HepG2 (cell line): Measurements from ENCODE around the gene SPTBN4.

Source experiments
- CTCF ChIP-seq: sonication (generic); formaldehyde crosslinking; IDR thresholded peaks from 2 replicates; pipeline ENCODE4 v1.5.0; 2020; ENCODE audit warnings: mild to moderate bottlenecking, missing genetic modification reagents, moderate library complexity
- MAFG ChIP-seq: sonication (generic); formaldehyde crosslinking; IDR thresholded peaks from 2 replicates; pipeline ENCODE4 v1.5.1; 2020; ENCODE audit warnings: mild to moderate bottlenecking, missing genetic modification reagents
- TCF7 ChIP-seq: sonication (generic); IDR thresholded peaks from 2 replicates; pipeline ENCODE4 v1.6.1; 2016; ENCODE audit warnings: antibody characterized with exemption, low read depth
- ZBTB8A ChIP-seq: sonication (generic); formaldehyde crosslinking; IDR thresholded peaks from 2 replicates; pipeline ENCODE4 v1.4.0; 2020; ENCODE audit warnings: mild to moderate bottlenecking, low read depth, missing genetic modification reagents, borderline replicate concordance

GRCh38 chr19:40523322-40524047, 56.7 kb downstream of the SPTBN4 start:
- peak; percentile 39; the same call in 1 of the 2 replicates for TF ChIP-seq MAFG (CRISPR knock-in tag)
- TF ChIP-seq CTCF = peak; percentile 91
- TF ChIP-seq TCF7 = no peak
- TF ChIP-seq ZBTB8A (CRISPR knock-in tag) = no peak
